ENCODE measurements around the gene GRM8.

The GRM8 gene

GRCh38 chr7:126533715-126534114 is 719.0 kb downstream of the GRM8 start:
- Histone ChIP-seq H3K27me3 (ENCODE audit: insufficient read depth, low read length) (no peaks in the 10 kb centered on the region), H3K4me3 (ENCODE audit: low read depth, low read length, poor library complexity, severe bottlenecking) (no peak overlapping the region), H3K9me3 (ENCODE audit: low read length) (no peaks in the 10 kb centered on the region), H3K4me2 (ENCODE audit: low read length) (no peak overlapping the region), H4K20me1 (ENCODE audit: insufficient read depth, low read length) (no peaks in the 10 kb centered on the region), H3K9me2 (ENCODE audit: low read depth, low read length) (no peaks in the 10 kb centered on the region), H3K27ac (ENCODE audit: low read depth, low read length, poor library complexity, severe bottlenecking) (no peak overlapping the region), H3K79me2 (ENCODE audit: insufficient read depth, low read length) (no peaks in the 10 kb centered on the region), H3K9ac (ENCODE audit: low read length) (no peak overlapping the region), H3K36me3 (ENCODE audit: insufficient read depth, low read length) (no peaks in the 10 kb centered on the region), H3K4me1 (ENCODE audit: insufficient read depth, low read length, severe bottlenecking) (no peaks in the 10 kb centered on the region), H3F3A (ENCODE audit: insufficient read depth, low read length) (no peaks in the 10 kb centered on the region), H2AFZ (ENCODE audit: low read length) (no peak overlapping the region)
- no peak for TF ChIP-seq EZH2 (IDR thresholded peaks at IDR 0.05; ENCODE audit: borderline replicate concordance, low read length)
- TF ChIP-seq, protein P1, sequence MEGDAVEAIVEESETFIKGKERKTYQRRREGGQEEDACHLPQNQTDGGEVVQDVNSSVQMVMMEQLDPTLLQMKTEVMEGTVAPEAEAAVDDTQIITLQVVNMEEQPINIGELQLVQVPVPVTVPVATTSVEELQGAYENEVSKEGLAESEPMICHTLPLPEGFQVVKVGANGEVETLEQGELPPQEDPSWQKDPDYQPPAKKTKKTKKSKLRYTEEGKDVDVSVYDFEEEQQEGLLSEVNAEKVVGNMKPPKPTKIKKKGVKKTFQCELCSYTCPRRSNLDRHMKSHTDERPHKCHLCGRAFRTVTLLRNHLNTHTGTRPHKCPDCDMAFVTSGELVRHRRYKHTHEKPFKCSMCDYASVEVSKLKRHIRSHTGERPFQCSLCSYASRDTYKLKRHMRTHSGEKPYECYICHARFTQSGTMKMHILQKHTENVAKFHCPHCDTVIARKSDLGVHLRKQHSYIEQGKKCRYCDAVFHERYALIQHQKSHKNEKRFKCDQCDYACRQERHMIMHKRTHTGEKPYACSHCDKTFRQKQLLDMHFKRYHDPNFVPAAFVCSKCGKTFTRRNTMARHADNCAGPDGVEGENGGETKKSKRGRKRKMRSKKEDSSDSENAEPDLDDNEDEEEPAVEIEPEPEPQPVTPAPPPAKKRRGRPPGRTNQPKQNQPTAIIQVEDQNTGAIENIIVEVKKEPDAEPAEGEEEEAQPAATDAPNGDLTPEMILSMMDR (IDR thresholded peaks at IDR 0.05; ENCODE audit: low read length) = no peak

DNA sequence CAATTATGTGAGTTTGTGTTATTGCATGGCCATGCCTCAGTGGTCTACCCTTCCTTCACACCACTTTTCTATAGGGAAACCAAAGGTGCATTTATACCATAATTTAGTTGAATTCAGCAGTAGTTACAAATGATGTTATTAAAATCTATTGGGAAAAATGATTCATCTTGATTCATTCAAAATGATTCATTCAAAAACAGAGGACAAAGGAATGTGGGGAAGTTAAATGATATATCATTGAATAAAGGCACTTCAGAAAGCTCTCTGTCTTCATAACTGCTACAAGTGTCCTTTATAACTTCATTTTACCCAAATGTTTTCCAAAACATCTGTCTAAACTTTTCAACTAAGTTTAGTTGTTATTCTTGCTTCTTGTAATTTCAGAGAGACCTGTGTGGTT is 722.9 kb downstream of the GRM8 start:
- H3K9me2 ChIP-seq (ENCODE audit: low read depth, low read length) = no peaks in the 10 kb centered on the region
- no peaks in the 10 kb centered on the region for H3K27me3 ChIP-seq (ENCODE audit: insufficient read depth, low read length)
- H3K79me2 ChIP-seq (ENCODE audit: insufficient read depth, low read length) = no peaks in the 10 kb centered on the region
- TF ChIP-seq EZH2 (IDR thresholded peaks at IDR 0.05; ENCODE audit: borderline replicate concordance, low read length) = no peak
- TF ChIP-seq, protein P1 (IDR thresholded peaks at IDR 0.05; ENCODE audit: low read length) = no peak
- H3K9ac ChIP-seq (ENCODE audit: low read length) = no peak overlapping the region
- no peak overlapping the region for H3K27ac ChIP-seq (ENCODE audit: low read depth, low read length, poor library complexity, severe bottlenecking)
- no peaks in the 10 kb centered on the region for H3K36me3 ChIP-seq (ENCODE audit: insufficient read depth, low read length)
- no peak overlapping the region for H2AFZ ChIP-seq (ENCODE audit: low read length)
- no peaks in the 10 kb centered on the region for H3K4me1 ChIP-seq (ENCODE audit: insufficient read depth, low read length, severe bottlenecking)
- no peaks in the 10 kb centered on the region for H3K9me3 ChIP-seq (ENCODE audit: low read length)
- H4K20me1 ChIP-seq (ENCODE audit: insufficient read depth, low read length) = no peaks in the 10 kb centered on the region
- H3K4me3 ChIP-seq (ENCODE audit: low read depth, low read length, poor library complexity, severe bottlenecking) = no peak overlapping the region
- no peaks in the 10 kb centered on the region for H3F3A ChIP-seq (ENCODE audit: insufficient read depth, low read length)
- no peak overlapping the region for H3K4me2 ChIP-seq (ENCODE audit: low read length)

DNA sequence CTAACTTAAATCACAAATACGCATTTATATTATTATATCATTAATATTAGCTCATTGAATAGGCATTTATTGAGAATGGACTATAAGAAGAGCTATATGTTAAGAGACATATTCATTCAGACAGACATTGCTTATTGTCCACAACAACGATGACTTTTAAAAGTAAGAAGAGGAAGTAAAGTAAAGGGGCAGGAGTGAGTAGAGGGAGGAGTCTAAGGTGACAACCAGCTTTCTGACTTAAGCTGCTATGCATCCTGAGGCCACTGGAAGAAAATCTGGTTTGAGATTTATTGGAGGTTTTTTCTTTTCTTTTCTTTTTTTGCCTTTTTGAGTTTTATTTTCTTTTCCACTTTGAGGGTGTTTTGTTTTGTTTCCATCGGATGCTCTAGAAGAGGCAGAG is 723.5 kb downstream of the GRM8 start:
- H2AFZ ChIP-seq (ENCODE audit: low read length) = no peak overlapping the region
- H3K9ac ChIP-seq (ENCODE audit: low read length) = no peak overlapping the region
- TF ChIP-seq EZH2 (IDR thresholded peaks at IDR 0.05; ENCODE audit: borderline replicate concordance, low read length) = no peak
- H3K36me3 ChIP-seq (ENCODE audit: insufficient read depth, low read length) = no peaks in the 10 kb centered on the region
- no peak overlapping the region for H3K4me2 ChIP-seq (ENCODE audit: low read length)
- H3K27me3 ChIP-seq (ENCODE audit: insufficient read depth, low read length) = no peaks in the 10 kb centered on the region
- H3K79me2 ChIP-seq (ENCODE audit: insufficient read depth, low read length) = no peaks in the 10 kb centered on the region
- no peaks in the 10 kb centered on the region for H3K9me2 ChIP-seq (ENCODE audit: low read depth, low read length)
- H3K4me3 ChIP-seq (ENCODE audit: low read depth, low read length, poor library complexity, severe bottlenecking) = no peak overlapping the region
- no peak overlapping the region for H3K27ac ChIP-seq (ENCODE audit: low read depth, low read length, poor library complexity, severe bottlenecking)
- H3K4me1 ChIP-seq (ENCODE audit: insufficient read depth, low read length, severe bottlenecking) = no peaks in the 10 kb centered on the region
- no peaks in the 10 kb centered on the region for H3K9me3 ChIP-seq (ENCODE audit: low read length)
- no peaks in the 10 kb centered on the region for H3F3A ChIP-seq (ENCODE audit: insufficient read depth, low read length)
- H4K20me1 ChIP-seq (ENCODE audit: insufficient read depth, low read length) = no peaks in the 10 kb centered on the region

DNA sequence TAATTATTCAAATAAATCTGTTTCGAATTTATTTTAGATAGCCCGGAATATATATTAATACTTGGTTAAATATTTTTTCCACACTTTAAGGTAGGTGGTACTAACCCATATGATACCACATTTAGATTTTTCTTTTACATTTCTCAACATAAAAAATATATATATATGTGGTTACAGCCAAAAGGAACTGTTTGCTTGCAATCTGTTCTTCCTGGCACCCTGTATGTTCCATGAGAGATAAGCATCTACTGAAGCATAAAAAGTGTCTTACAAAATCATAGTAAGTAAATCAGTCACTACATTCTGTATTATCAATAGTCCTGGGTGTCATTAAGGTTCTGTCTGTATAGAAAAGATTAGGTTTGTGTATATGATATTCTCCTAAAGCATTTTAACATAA is 726.8 kb downstream of the GRM8 start:
- H3K79me2 ChIP-seq (ENCODE audit: insufficient read depth, low read length) = no peaks in the 10 kb centered on the region
- no peaks in the 10 kb centered on the region for H3K9me3 ChIP-seq (ENCODE audit: low read length)
- no peak overlapping the region for H3K9ac ChIP-seq (ENCODE audit: low read length)
- no peaks in the 10 kb centered on the region for H3K4me1 ChIP-seq (ENCODE audit: insufficient read depth, low read length, severe bottlenecking)
- H3K4me3 ChIP-seq (ENCODE audit: low read depth, low read length, poor library complexity, severe bottlenecking) = no peak overlapping the region
- no peaks in the 10 kb centered on the region for H3K36me3 ChIP-seq (ENCODE audit: insufficient read depth, low read length)
- H3F3A ChIP-seq (ENCODE audit: insufficient read depth, low read length) = no peaks in the 10 kb centered on the region
- H2AFZ ChIP-seq (ENCODE audit: low read length) = no peak overlapping the region
- no peaks in the 10 kb centered on the region for H3K27me3 ChIP-seq (ENCODE audit: insufficient read depth, low read length)
- H3K4me2 ChIP-seq (ENCODE audit: low read length) = no peak overlapping the region
- TF ChIP-seq, protein P1 (IDR thresholded peaks at IDR 0.05; ENCODE audit: low read length) = no peak
- no peak for TF ChIP-seq EZH2 (IDR thresholded peaks at IDR 0.05; ENCODE audit: borderline replicate concordance, low read length)
- no peak overlapping the region for H3K27ac ChIP-seq (ENCODE audit: low read depth, low read length, poor library complexity, severe bottlenecking)
- no peaks in the 10 kb centered on the region for H4K20me1 ChIP-seq (ENCODE audit: insufficient read depth, low read length)
- H3K9me2 ChIP-seq (ENCODE audit: low read depth, low read length) = peaks cover 2% of the 10 kb centered on the region; the same call in 1 of the 2 replicates
